ENCODE results near the gene KIF5C.

Gene KIF5C

DNA sequence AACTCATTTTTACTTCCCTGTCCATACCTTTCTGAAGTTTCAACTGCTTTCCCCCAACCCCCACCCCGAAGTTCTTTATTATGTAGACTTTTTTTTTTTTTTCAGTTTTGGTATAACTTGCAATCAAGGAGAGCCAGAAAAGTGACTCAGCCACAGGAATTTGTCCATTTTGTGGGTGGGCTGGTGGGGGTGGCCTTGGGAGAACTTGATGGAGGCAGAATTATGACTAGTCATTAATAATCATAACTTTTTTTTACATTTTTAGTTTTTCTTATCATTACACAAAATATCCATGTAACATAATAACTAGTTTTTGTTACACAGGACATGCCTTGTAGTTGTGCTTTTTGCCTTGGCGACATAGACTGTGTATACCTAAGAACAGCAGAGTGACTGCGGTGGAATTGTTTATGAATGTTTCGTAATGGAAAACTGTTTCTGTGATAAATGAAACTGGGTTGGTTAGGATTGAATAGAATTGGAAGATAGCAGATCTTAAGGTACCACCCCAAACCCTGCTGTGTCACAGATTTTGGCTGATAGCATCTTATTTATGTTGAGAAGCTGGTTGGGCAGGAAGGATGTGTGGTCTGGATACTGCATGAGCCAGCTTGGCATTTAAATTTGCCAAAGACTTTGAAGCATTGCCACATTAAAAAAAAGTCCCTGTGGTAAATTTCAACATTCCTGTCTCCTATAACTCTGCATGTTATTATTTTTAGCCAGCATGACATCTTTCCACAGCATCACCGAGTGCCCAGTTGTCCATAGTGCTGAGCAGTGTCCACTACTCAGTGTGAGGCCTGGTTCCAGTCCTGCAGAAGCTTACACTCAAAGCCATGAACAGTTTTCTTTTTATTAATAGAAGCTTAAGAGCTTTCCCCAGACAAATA lies 194.2 kb downstream of the KIF5C start:
- Histone ChIP-seq H3K4me3 (ENCODE audit: low read length in 2 of 2) (no peak overlapping the region), H3K36me3 (replicated peaks in 1 of 2; ENCODE audit: control insufficient read depth in 2 of 2, insufficient read depth in 2 of 2, low read length in 2 of 2) (no peaks in the 10 kb centered on the region), H3K79me1 (ENCODE audit: low read depth, low read length) (no peaks in the 10 kb centered on the region), H3K14ac (ENCODE audit: low read length) (no peak overlapping the region), H2BK5ac (ENCODE audit: low read length) (no peak overlapping the region), H2AFZ (ENCODE audit: low read length) (no peak overlapping the region), H3K23ac (ENCODE audit: low read depth, low read length, poor library complexity) (no peak overlapping the region), H3K18ac (ENCODE audit: low read length) (no peak overlapping the region), H2BK120ac (ENCODE audit: low read depth, low read length) (no peak overlapping the region), H3K4me2 (ENCODE audit: insufficient read depth, low read length, poor library complexity, severe bottlenecking) (no peak overlapping the region), H2BK12ac (ENCODE audit: low read length) (no peak overlapping the region), H3K27ac (replicated peaks; ENCODE audit: low read length) (no peak overlapping the region), H2AK5ac (ENCODE audit: low read depth, low read length) (no peak overlapping the region), H4K8ac (ENCODE audit: low read depth, low read length) (no peak overlapping the region), H3K4me1 (ENCODE audit: control insufficient read depth in 2 of 2, insufficient read depth in 1 of 2, low read depth in 1 of 2, low read length in 2 of 2) (no peaks in the 10 kb centered on the region), H3K27me3 (ENCODE audit: control insufficient read depth in 3 of 3, insufficient read depth in 3 of 3, low read depth in 1 of 3, low read length in 3 of 3) (no peaks in the 10 kb centered on the region), H4K91ac (ENCODE audit: low read depth, low read length, poor library complexity) (no peak overlapping the region), H2BK15ac (ENCODE audit: low read length) (no peak overlapping the region), H3K4ac (ENCODE audit: low read length) (no peak overlapping the region), H3K9ac (ENCODE audit: low read depth, low read length, poor library complexity) (no peak overlapping the region), H3K9me3 (replicated peaks in 1 of 2; ENCODE audit: control insufficient read depth in 2 of 2, insufficient read depth in 1 of 2, low read depth in 1 of 2, low read length in 2 of 2) (no peaks in the 10 kb centered on the region)
- DNase-seq (ENCODE audit: low spot score), result no peak
- 100% methylated on average over 1 of the region's 5 CpGs; no CpG with 5 or more reads in 1 of the 2 donors for WGBS, 2 donors (ENCODE audit: extremely low coverage in 2 of 2, insufficient read length in 2 of 2, insufficient replicate concordance in 1 of 2)

DNA sequence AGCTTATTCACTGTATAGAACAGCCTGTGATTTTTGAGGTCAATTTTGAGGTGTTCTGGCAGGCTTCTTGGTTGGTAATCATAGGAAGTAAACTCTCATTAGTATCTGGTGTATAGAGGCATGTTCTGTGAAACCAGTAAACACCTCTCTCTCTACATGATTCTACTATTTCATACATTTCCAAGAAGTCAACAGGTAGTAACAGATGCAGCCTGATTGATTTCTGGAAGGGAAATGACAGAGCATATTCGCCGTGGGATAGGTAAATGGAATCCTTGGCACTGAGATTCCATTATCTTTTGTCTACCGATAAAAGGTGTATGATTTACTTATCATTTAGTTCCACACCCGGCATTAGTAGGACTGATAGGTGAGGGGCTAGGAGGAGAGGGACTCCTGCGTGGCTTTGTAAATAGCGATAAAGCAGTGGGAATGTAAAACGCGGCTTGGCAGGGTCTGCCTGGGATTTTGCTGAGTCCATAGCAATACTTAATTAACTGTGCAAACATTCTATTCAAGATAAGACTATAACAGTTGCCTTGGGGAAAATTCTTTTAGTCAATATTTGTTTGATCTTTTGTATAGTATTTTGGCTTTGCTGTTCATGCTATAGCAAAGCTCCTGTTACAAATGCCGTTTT lies 195.8 kb downstream of the KIF5C start:
- Histone ChIP-seq H3K14ac (ENCODE audit: low read length) (no peak overlapping the region), H3K4me3 (ENCODE audit: low read length in 2 of 2) (no peak overlapping the region), H3K18ac (ENCODE audit: low read length) (no peak overlapping the region), H3K4me2 (ENCODE audit: insufficient read depth, low read length, poor library complexity, severe bottlenecking) (no peak overlapping the region), H3K9me3 (replicated peaks in 1 of 2; ENCODE audit: control insufficient read depth in 2 of 2, insufficient read depth in 1 of 2, low read depth in 1 of 2, low read length in 2 of 2) (no peaks in the 10 kb centered on the region), H2AFZ (ENCODE audit: low read length) (no peak overlapping the region), H3K9ac (ENCODE audit: low read depth, low read length, poor library complexity) (no peak overlapping the region), H2BK12ac (ENCODE audit: low read length) (no peak overlapping the region), H3K23ac (ENCODE audit: low read depth, low read length, poor library complexity) (no peak overlapping the region), H4K8ac (ENCODE audit: low read depth, low read length) (no peak overlapping the region), H3K27ac (replicated peaks; ENCODE audit: low read length) (no peak overlapping the region), H3K36me3 (replicated peaks in 1 of 2; ENCODE audit: control insufficient read depth in 2 of 2, insufficient read depth in 2 of 2, low read length in 2 of 2) (no peaks in the 10 kb centered on the region), H4K91ac (ENCODE audit: low read depth, low read length, poor library complexity) (no peak overlapping the region), H2BK5ac (ENCODE audit: low read length) (no peak overlapping the region), H3K27me3 (ENCODE audit: control insufficient read depth in 3 of 3, insufficient read depth in 3 of 3, low read depth in 1 of 3, low read length in 3 of 3) (no peaks in the 10 kb centered on the region), H3K79me1 (ENCODE audit: low read depth, low read length) (no peaks in the 10 kb centered on the region), H3K4ac (ENCODE audit: low read length) (no peak overlapping the region), H2BK120ac (ENCODE audit: low read depth, low read length) (no peak overlapping the region), H2BK15ac (ENCODE audit: low read length) (no peak overlapping the region), H3K4me1 (ENCODE audit: control insufficient read depth in 2 of 2, insufficient read depth in 1 of 2, low read depth in 1 of 2, low read length in 2 of 2) (no peaks in the 10 kb centered on the region), H2AK5ac (ENCODE audit: low read depth, low read length) (no peak overlapping the region)
- no peak for DNase-seq (ENCODE audit: low spot score)
- WGBS, 2 donors (ENCODE audit: extremely low coverage in 2 of 2, insufficient read length in 2 of 2, insufficient replicate concordance in 1 of 2), result no CpG with 5 or more reads among the region's 9 CpGs

DNA sequence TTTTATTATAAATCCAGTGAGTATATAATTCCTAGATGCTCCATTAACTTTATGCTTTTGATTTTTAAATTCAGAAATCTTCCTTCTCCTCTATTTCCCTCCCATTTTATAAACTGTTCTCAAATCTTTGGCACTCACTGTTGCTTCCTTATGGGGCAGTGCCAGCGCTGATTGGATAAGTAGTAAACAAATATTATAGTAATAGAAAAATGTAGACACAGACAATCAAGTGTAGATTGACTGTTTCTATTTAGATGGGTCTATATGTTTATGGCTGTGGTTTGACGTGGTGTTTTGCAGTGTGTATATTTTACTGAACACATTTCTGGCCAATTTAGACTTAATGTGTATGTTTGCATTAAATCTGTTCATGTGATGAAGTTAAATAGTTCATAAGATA lies 200.1 kb downstream of the KIF5C start:
- H3K4me2 ChIP-seq (ENCODE audit: insufficient read depth, low read length, poor library complexity, severe bottlenecking), result no peak overlapping the region
- H2BK15ac ChIP-seq (ENCODE audit: low read length), result no peak overlapping the region
- DNase-seq (ENCODE audit: low spot score), result no peak
- no peak overlapping the region for H3K18ac ChIP-seq (ENCODE audit: low read length)
- H3K9me3 ChIP-seq (replicated peaks in 1 of 2; ENCODE audit: control insufficient read depth in 2 of 2, insufficient read depth in 1 of 2, low read depth in 1 of 2, low read length in 2 of 2), result no peaks in the 10 kb centered on the region
- H4K91ac ChIP-seq (ENCODE audit: low read depth, low read length, poor library complexity), result no peak overlapping the region
- no peak overlapping the region for H2AFZ ChIP-seq (ENCODE audit: low read length)
- H3K14ac ChIP-seq (ENCODE audit: low read length), result no peak overlapping the region
- H3K4me1 ChIP-seq (ENCODE audit: control insufficient read depth in 2 of 2, insufficient read depth in 1 of 2, low read depth in 1 of 2, low read length in 2 of 2), result peaks cover 12 to 15% of the 10 kb centered on the region in 2 donors
- H3K4me3 ChIP-seq (ENCODE audit: low read length in 2 of 2), result no peak overlapping the region
- no peak overlapping the region for H3K4ac ChIP-seq (ENCODE audit: low read length)
- H3K27me3 ChIP-seq (ENCODE audit: control insufficient read depth in 3 of 3, insufficient read depth in 3 of 3, low read depth in 1 of 3, low read length in 3 of 3), result no peaks in the 10 kb centered on the region
- H3K79me1 ChIP-seq (ENCODE audit: low read depth, low read length), result no peaks in the 10 kb centered on the region
- no peaks in the 10 kb centered on the region for H3K36me3 ChIP-seq (replicated peaks in 1 of 2; ENCODE audit: control insufficient read depth in 2 of 2, insufficient read depth in 2 of 2, low read length in 2 of 2)
- no peak overlapping the region for H2BK5ac ChIP-seq (ENCODE audit: low read length)
- H3K23ac ChIP-seq (ENCODE audit: low read depth, low read length, poor library complexity), result no peak overlapping the region
- WGBS, 2 donors (ENCODE audit: extremely low coverage in 2 of 2, insufficient read length in 2 of 2, insufficient replicate concordance in 1 of 2), result no CpG with 5 or more reads among the region's 2 CpGs
- no peak overlapping the region for H2BK120ac ChIP-seq (ENCODE audit: low read depth, low read length)
- no peak overlapping the region for H2AK5ac ChIP-seq (ENCODE audit: low read depth, low read length)
- no peak overlapping the region for H4K8ac ChIP-seq (ENCODE audit: low read depth, low read length)
- H3K9ac ChIP-seq (ENCODE audit: low read depth, low read length, poor library complexity), result no peak overlapping the region
- H3K27ac ChIP-seq (replicated peaks; ENCODE audit: low read length), result no peak overlapping the region
- no peak overlapping the region for H2BK12ac ChIP-seq (ENCODE audit: low read length)

DNA sequence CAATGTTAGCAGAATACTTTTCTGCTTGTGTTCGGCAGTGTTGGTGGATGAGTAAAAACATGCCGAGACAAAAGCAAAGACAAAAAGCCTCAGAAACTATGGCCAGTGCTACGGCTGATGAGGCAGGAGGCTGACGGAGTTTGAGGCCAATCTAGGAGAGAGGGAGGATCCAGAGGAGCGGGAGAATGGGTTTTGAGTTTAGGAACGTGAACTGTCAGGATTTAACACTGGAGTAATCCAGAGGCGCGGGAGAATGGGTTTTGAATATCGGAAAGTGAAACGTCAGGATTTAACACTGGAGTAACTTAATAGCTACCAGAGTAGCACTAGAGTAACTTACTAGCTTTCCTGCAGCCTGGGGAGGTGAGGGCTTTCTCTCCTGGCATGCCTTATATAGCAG lies 200.8 kb downstream of the KIF5C start:
- no peak overlapping the region for H3K4me3 ChIP-seq (ENCODE audit: low read length in 2 of 2)

More for the DNA sequence above, 200.8 kb downstream of the KIF5C start:
- no peak overlapping the region for H2AFZ ChIP-seq (ENCODE audit: low read length)
- no peaks in the 10 kb centered on the region for H3K9me3 ChIP-seq (replicated peaks in 1 of 2; ENCODE audit: control insufficient read depth in 2 of 2, insufficient read depth in 1 of 2, low read depth in 1 of 2, low read length in 2 of 2)
- DNase-seq (ENCODE audit: low spot score), result peak; percentile 21
- no peaks in the 10 kb centered on the region for H3K36me3 ChIP-seq (replicated peaks in 1 of 2; ENCODE audit: control insufficient read depth in 2 of 2, insufficient read depth in 2 of 2, low read length in 2 of 2)
- peaks cover 12 to 15% of the 10 kb centered on the region in 2 donors for H3K4me1 ChIP-seq (ENCODE audit: control insufficient read depth in 2 of 2, insufficient read depth in 1 of 2, low read depth in 1 of 2, low read length in 2 of 2)
- no peak overlapping the region for H3K4ac ChIP-seq (ENCODE audit: low read length)
- no peak overlapping the region for H3K14ac ChIP-seq (ENCODE audit: low read length)
- no peaks in the 10 kb centered on the region for H3K27me3 ChIP-seq (ENCODE audit: control insufficient read depth in 3 of 3, insufficient read depth in 3 of 3, low read depth in 1 of 3, low read length in 3 of 3)
- H2BK15ac ChIP-seq (ENCODE audit: low read length), result no peak overlapping the region
- no CpG with 5 or more reads among the region's 10 CpGs for WGBS, 2 donors (ENCODE audit: extremely low coverage in 2 of 2, insufficient read length in 2 of 2, insufficient replicate concordance in 1 of 2)
- no peak overlapping the region for H2BK5ac ChIP-seq (ENCODE audit: low read length)
- no peak overlapping the region for H3K27ac ChIP-seq (replicated peaks; ENCODE audit: low read length)
- no peak overlapping the region for H2BK120ac ChIP-seq (ENCODE audit: low read depth, low read length)
- H3K4me2 ChIP-seq (ENCODE audit: insufficient read depth, low read length, poor library complexity, severe bottlenecking), result no peak overlapping the region
- no peak overlapping the region for H4K91ac ChIP-seq (ENCODE audit: low read depth, low read length, poor library complexity)
- no peak overlapping the region for H2BK12ac ChIP-seq (ENCODE audit: low read length)
- no peaks in the 10 kb centered on the region for H3K79me1 ChIP-seq (ENCODE audit: low read depth, low read length)
- H3K18ac ChIP-seq (ENCODE audit: low read length), result no peak overlapping the region
- no peak overlapping the region for H4K8ac ChIP-seq (ENCODE audit: low read depth, low read length)
- H3K9ac ChIP-seq (ENCODE audit: low read depth, low read length, poor library complexity), result no peak overlapping the region
- H2AK5ac ChIP-seq (ENCODE audit: low read depth, low read length), result no peak overlapping the region
- H3K23ac ChIP-seq (ENCODE audit: low read depth, low read length, poor library complexity), result no peak overlapping the region
